Panc1 (cell line): ENCODE results near the gene B4GALT3.

Experiments
- CTCF ChIP-seq: fragments of 450-650 bp; IDR thresholded peaks from 2 replicates; pipeline ENCODE4 v1.5.1; 2017; ENCODE audit warnings: mild to moderate bottlenecking
- POLR2AphosphoS5 ChIP-seq: IDR thresholded peaks from 2 replicates; pipeline ENCODE4 v1.6.1; 2012; ENCODE audit warnings: mild to moderate bottlenecking, low read depth, low read length, moderate library complexity
- REST ChIP-seq, 2 experiments: IDR thresholded peaks; 2 replicates each; pipeline ENCODE4 v1.6.1; 2011 to 2012; ENCODE audit warnings: low read depth in 2 of 2, control low read depth in 1 of 2, low read length in 1 of 2, mild to moderate bottlenecking in 1 of 2, moderate library complexity in 1 of 2; ENCODE audit not compliant: insufficient read depth in 1 of 2
- SIN3A ChIP-seq: IDR thresholded peaks from 2 replicates; pipeline ENCODE4 v1.6.1; 2012; ENCODE audit warnings: low read depth, mild to moderate bottlenecking, low read length, moderate library complexity, borderline replicate concordance; ENCODE audit not compliant: insufficient read depth
- TCF7L2 ChIP-seq: IDR thresholded peaks from 2 replicates; pipeline ENCODE4 v1.6.1; 2011; ENCODE audit warnings: mild to moderate bottlenecking, low read depth, low read length, inconsistent platforms

- TF ChIP-seq CTCF: no peak
- no peak for TF ChIP-seq REST (IDR thresholded peaks at IDR 0.05; ENCODE audit: insufficient read depth in 1 of 2, low read depth in 2 of 2, low read length in 1 of 2)
- no peak for TF ChIP-seq SIN3A
- TF ChIP-seq POLR2AphosphoS5: no peak
- TF ChIP-seq TCF7L2: no peak
Measured at GRCh38 chr1:161195171-161195570, 17.9 kb upstream of the B4GALT3 start.
